Prostate gland (tissue), 2 donors: ENCODE measurements around the gene PDGFC.

Source experiments
- CTCF ChIP-seq, 4 experiments: fragments of 200-600 bp in 2 of 4; fragments of 450-650 bp in 2 of 4; sonication (generic) in 2 of 4; IDR thresholded peaks; 1 replicate in 3 of 4; 2 replicates in 1 of 4; pipeline ENCODE4 v1.5.1; 2016 to 2019; ENCODE audit warnings: antibody characterized with exemption in 4 of 4, mild to moderate bottlenecking in 2 of 4, moderate library complexity in 2 of 4
- POLR2A ChIP-seq: fragments of 450-650 bp; IDR thresholded peaks from one replicate; pipeline ENCODE4 v1.6.1; 2016; ENCODE audit warnings: antibody characterized with exemption, mild to moderate bottlenecking
- POLR2AphosphoS5 ChIP-seq: sonication (generic); formaldehyde crosslinking; IDR thresholded peaks from one replicate; pipeline ENCODE4 v1.6.1; 2017; ENCODE audit warnings: antibody characterized with exemption

GRCh38 chr4:156933633-156934258 is 37.9 kb downstream of the PDGFC start:
- TF ChIP-seq CTCF (IDR thresholded peaks at IDR 0.05) (no peak), POLR2A (no peak), POLR2AphosphoS5 (no peak)
